Putamen (tissue), 1 donor: ENCODE data around the gene HP1BP3.
A peak's percentile ranks its signal among the peaks of the same experiment; 100 is the strongest.

Source experiments
- DNase-seq: peaks from one replicate; pipeline ENCODE4 v3.0.0-alpha.2; 2016; ENCODE audit warnings: low spot score

The HP1BP3 gene

GRCh38 chr1:20770314-20771087 lies 16.6 kb downstream of the HP1BP3 start:
- no peak for DNase-seq

GRCh38 chr1:20767271-20767670 lies 19.8 kb downstream of the HP1BP3 start:
- DNase-seq: no peak

- DNase-seq: no peak
Observed at GRCh38 chr1:20763417-20763816, 23.7 kb downstream of the HP1BP3 start.

DNA sequence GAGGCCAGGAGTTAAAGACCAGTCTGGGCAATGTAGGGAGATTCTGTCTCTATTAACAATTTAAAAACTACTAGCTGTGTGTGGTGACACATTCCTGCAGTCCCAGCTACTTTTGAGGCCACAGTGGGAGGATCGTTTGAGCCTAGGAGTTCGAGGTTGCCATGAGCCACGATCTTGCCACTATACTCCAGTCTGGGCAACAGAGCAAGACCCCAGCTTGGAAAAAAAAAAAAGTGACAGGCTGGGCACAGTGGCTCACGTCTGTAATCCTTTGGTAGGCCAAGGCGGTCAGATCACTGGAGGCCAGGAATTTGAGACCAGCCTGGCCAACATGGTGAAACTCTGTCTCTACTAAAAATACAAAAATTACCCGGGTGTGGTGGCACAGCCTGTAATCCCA lies 26.8 kb downstream of the HP1BP3 start:
- no peak for DNase-seq

DNA sequence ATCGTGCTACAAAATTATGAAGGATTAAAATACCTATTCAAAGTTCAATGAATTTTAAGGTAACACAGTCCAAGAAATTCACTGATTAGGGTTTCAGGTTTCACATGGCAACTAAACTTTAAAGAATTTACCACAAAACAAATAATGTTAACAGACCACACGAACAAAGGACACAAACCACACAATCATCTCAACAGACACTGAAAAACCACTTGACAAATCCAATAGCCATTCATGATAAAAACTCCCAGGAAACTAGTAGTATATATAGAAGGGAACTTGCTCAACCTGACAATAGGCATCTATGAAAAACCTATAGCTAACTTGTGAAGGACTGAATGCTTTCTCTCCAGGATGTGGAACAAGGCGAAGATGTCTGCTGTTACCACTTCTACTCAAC lies 33.5 kb downstream of the HP1BP3 start:
- DNase-seq: no peak

- DNase-seq: no peak
Observed at GRCh38 chr1:20751462-20751990, 35.6 kb downstream of the HP1BP3 start.

GRCh38 chr1:20742671-20743070 lies 44.4 kb downstream of the HP1BP3 start:
- DNase-seq: no peak

DNA sequence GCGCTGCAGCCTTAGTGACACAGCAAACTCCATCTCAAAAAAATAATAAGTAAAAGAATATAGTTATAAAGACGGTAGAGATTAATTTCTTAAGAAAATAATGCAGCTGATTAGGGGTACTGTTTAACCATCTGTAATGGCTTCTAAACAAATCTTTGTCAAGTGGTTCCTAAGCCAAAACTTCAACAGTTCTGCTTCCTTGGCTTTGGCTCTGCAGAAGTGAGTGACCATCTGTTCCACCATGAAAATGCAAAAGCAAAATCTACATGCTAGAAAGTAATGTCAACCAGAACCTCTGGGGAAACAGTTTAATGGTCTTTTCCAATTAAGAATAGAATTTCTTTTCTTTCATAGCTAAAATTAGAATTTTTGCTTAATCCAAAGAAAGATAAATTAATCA lies 46.3 kb downstream of the HP1BP3 start:
- DNase-seq: no peak

- no peak for DNase-seq
Observed at GRCh38 chr1:20739225-20739624, 47.9 kb downstream of the HP1BP3 start.

GRCh38 chr1:20735581-20736111 lies 51.5 kb downstream of the HP1BP3 start:
- DNase-seq: peak; percentile 52

DNA sequence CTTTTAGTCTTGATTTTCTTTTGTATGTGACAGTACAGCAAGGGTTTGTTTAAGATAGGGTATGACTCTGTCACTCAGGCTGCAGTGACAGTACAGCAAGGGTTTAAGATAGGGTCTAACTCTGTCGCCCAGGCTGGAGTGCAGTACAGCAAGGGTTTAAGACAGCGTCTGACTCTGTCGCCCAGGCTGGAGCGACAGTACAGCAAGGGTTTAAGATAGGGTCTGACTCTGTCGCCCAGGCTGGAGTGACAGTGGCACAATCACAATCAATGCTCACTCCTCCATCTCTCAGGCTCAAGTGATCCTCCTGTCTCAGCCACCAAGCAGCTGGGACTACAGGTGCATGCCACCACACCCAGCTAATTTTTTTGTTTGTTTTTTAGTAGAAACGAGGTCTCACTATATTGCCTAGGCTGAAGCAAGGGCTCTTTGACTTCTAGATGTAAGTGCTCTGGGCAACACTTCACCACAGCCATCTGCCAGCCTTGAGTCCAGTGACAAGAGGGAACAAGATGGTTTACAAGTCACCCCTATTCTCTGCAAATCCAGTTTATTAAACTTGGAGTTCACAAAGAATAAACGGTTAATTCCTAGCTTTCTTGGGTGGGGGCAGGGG lies 53.6 kb downstream of the HP1BP3 start:
- no peak for DNase-seq

DNA sequence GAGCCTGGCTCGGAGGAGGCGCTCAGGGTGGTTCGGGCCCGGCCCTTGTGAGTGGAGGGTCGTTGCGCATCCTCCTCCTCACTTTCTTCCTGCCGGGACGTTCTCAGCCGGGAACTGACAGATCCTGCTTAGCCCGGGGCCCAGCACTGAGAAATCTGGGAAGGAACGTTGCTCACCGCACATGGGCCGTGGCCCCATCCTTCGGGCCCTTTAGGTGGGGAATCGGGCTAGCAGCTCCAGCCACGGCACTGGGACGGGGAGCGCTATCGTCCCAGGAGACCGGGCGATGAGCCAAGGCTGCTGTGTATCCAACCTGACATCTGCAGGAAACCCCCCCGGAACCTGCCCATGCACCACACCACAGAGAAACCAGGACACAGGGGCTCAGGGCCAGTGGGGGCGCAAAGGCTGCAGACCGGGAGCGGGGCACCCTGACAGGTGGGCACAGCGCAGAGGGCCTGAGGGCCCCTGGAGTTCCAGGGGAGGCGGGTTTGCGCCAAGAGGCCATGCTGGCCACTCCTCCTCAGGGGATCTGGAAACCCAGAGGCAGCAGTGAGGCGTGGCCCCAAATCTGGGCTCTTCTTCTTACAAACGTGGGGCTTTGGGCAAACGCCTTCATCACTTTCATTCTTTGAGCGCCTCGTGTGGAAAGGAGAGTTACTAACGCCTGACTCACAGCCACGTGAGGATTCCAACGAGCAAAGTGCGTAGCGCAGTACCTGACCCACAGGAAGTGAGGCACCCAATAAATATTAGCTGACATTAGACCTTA lies 54.3 kb downstream of the HP1BP3 start, which contains the start of gene SH2D5:
Gene SH2D5, minus strand, starts transcription at position 116 of the 772 bp plus-strand sequence. CDS start 4,659 bp downstream, outside the sequence.
- DNase-seq: peak; percentile 64

- peak; percentile 70 for DNase-seq
Observed at GRCh38 chr1:20732071-20732587, 55.0 kb downstream of the HP1BP3 start.

DNA sequence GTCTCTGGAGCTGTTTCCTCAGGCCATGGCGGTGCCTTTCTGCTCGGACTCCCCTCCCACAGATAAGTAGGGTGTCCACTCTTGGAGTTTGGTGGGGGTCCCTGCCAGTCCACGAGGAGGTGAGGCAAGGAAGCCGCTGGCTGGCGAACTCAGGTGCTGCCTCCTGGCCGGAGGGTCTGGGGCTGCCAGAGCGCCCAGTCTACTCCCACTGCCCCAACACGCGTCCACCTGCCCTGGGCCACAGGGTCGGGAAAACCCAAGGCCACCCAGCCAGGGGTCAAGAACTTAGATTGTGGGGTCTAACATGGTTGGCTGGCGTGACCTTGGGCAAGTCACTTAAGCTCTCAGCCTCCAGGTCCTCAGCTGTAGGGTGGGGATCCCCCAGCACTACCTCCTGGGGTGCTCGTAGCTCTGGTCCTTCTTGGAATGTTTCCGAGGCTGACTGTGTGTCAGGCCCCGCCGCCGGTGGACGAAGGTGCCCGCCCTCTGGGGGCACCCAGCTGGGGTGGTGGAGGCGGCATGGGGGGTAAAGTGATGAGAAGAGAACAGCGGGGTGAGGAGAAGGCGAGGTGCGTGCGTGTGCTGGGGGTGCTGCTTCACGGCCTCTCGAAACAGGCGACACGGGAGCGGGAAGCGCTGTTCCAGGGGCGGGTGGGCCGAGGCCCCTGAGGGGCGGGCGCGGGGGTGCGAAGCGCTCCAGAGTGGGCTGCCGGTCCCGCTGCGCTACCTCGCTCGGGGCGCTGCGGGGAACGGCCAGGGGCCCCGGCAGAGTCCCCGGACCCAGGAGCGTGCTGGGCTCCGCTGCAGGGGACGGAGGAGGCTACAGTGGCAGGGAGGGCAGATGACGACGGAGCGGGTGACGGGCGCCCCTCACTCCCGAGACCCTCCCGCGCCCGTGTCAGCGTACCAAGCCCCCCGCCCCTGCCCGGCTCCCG lies 55.8 kb downstream of the HP1BP3 start:
- no peak for DNase-seq

- no peak for DNase-seq
Observed at GRCh38 chr1:20730690-20731056, 56.4 kb downstream of the HP1BP3 start.

DNA sequence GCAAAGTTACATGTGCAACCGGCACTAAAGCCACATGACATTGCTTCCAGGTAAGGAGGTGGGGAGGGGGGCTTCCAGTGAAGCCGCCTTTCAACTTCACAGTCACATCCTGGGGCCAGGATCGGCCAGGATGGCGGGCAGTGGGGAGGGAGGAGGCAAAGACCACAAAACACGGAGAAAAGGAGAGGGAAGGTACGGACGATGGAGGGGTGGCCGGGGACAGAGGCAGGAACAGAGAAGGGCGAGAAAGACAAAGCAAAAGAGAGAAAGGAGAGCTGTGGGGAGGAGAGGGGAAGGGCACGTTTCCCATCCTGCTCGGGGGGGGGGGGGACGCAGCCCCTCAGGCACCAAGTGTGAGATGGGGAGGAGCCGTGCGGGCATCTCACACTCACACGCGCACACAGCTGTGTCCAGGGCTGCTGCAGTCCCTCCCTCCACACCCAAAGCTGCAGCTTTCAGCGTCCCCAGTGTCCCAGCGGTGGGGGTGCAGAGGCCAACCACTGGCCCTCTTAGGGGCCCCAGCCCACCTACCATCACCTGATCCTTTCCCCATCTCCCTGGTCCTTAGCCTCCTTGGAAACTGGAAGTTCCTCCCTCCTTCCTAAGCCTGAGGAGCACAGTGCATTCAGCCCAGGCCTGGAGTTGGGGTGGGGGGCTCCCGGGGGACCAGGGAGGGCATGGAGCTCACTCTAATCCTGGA lies 57.0 kb downstream of the HP1BP3 start:
- DNase-seq: no peak

- no peak for DNase-seq
Observed at GRCh38 chr1:20729155-20729931, 57.8 kb downstream of the HP1BP3 start.

- no peak for DNase-seq
Observed at GRCh38 chr1:20728371-20729154, 58.5 kb downstream of the HP1BP3 start.
